Tibial nerve (tissue), 4 donors: Measurements from ENCODE around the gene SPRYD3.

Experiments
- CTCF ChIP-seq, 5 experiments: fragments of 200-600 bp in 3 of 5; fragments of 450-650 bp in 2 of 5; sonication (generic) in 3 of 5; IDR thresholded peaks; one replicate each; pipeline ENCODE4 v1.5.1; 2016 to 2019; ENCODE audit warnings: antibody characterized with exemption in 5 of 5, mild to moderate bottlenecking in 3 of 5, moderate library complexity in 2 of 5
- EP300 ChIP-seq, 2 donors: sonication (generic); formaldehyde crosslinking; IDR thresholded peaks; one replicate each; pipeline ENCODE4 v1.6.1; 2017; ENCODE audit warnings: antibody characterized with exemption in 2 of 2, mild to moderate bottlenecking in 1 of 2
- POLR2A ChIP-seq, 2 donors: fragments of 450-650 bp; IDR thresholded peaks; one replicate each; pipeline ENCODE4 v1.6.1; 2017; ENCODE audit warnings: antibody characterized with exemption in 2 of 2, mild to moderate bottlenecking in 2 of 2, moderate library complexity in 2 of 2

- TF ChIP-seq EP300 (IDR thresholded peaks at IDR 0.05) (peak in 1 of 2 donors; percentile 3), CTCF (IDR thresholded peaks at IDR 0.05) (peak in 1 of 5 experiments; percentile 12), POLR2A (IDR thresholded peaks at IDR 0.05) (no peak)
Measured at GRCh38 chr12:53061404-53062010, 17.7 kb downstream of the SPRYD3 start.
